Thymus (tissue), 11 donors: Measurements from ENCODE around the gene OR52I2. TPM values are rescaled to one million over a fixed set of nuclear protein-coding genes. Genes with fewer than 3 reads are reported as not detected.

Source experiments
- DNase-seq, 9 donors: peaks; one replicate each; pipeline ENCODE4 v3.0.0-alpha.2; 2013; ENCODE audit warnings: low spot score in 9 of 9, low read depth in 6 of 9, missing footprints in 1 of 9
- H3K27ac ChIP-seq, 2 donors: one replicate each; pipeline ENCODE4 v1.5.1; 2013; ENCODE audit warnings: control low read depth in 1 of 2, low read depth in 1 of 2, low read length in 1 of 2, mild to moderate bottlenecking in 1 of 2, moderate library complexity in 1 of 2
- H3K27me3 ChIP-seq, 2 donors: one replicate each; pipeline ENCODE4 v1.5.1; 2013; ENCODE audit warnings: low read length in 1 of 2; ENCODE audit not compliant: control insufficient read depth in 2 of 2, insufficient read depth in 1 of 2
- H3K36me3 ChIP-seq, 2 donors: one replicate each; pipeline ENCODE4 v1.5.1; 2013; ENCODE audit warnings: low read length in 1 of 2, mild to moderate bottlenecking in 1 of 2, moderate library complexity in 1 of 2; ENCODE audit not compliant: control insufficient read depth in 2 of 2, insufficient read depth in 2 of 2
- H3K4me1 ChIP-seq, 2 donors: one replicate each; pipeline ENCODE4 v1.5.1; 2013; ENCODE audit warnings: low read length in 2 of 2; ENCODE audit not compliant: control insufficient read depth in 2 of 2, insufficient read depth in 2 of 2
- H3K4me3 ChIP-seq, 2 donors: one replicate each; pipeline ENCODE4 v1.5.1; 2013; ENCODE audit warnings: low read length in 2 of 2, control low read depth in 1 of 2, mild to moderate bottlenecking in 1 of 2
- H3K9me3 ChIP-seq, 2 donors: one replicate each; pipeline ENCODE4 v1.5.1; 2013; ENCODE audit warnings: low read length in 1 of 2, mild to moderate bottlenecking in 1 of 2; ENCODE audit not compliant: control insufficient read depth in 2 of 2, insufficient read depth in 1 of 2
- WGBS: extraction: QIAGEN DNeasy Blood & Tissue Kit; methylation state at CpG from one replicate; pipeline ENCODE4 v1.1.7; 2013; 5-methylcytosine and 5-hydroxymethylcytosine counted together
- polyA plus RNA-seq: library from polyadenylated mRNA; stranded (reverse); fragments of 200-250 nt; gene quantifications from one replicate; pipeline ENCODE4 v1.2.3, GENCODE V29; 2013
- total RNA-seq: library from RNA; stranded (reverse); fragments of 120-200 nt; gene quantifications from one replicate; pipeline ENCODE4 v1.2.4, GENCODE V29; 2013
- donor health status: healthy.

OR52I2 gene
- total and polyA plus RNA-seq, 2 donors = 0.07 to 0.09 TPM

DNA sequence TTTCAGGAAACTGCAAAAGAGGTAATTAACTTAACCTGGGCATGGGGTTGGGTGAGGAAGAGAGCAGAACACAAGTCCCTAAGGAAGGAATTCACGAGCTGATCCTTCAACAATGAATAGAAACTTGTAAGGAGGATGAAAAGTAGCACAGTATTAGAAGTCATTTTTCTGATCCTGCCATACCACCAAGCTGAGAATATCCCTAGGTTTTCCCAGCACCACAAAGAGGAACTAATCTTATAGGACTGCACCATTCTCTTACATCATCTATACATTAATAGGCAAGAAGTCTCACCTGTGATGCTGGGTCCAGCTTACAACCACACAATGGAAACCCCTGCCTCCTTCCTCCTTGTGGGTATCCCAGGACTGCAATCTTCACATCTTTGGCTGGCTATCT lies 12.2 kb downstream of the OR52I2 start, which contains the start of gene OR52I1:
OR52I1 (plus strand) TSS at position 301 of the 400 bp plus-strand sequence; CDS start at position 301, 0 bp downstream.
- no peaks in the 10 kb centered on the region for H3K27me3 ChIP-seq
- 95% methylated on average over 1 of the region's 1 CpG for WGBS
- no peak within 1 kb of the TSS for H3K4me3 ChIP-seq
- peaks cover 0 to 2% of the 10 kb centered on the region in 2 donors for H3K36me3 ChIP-seq
- no peaks in the 10 kb centered on the region for H3K9me3 ChIP-seq
- H3K4me1 ChIP-seq = no peaks in the 10 kb centered on the region
- no peak within 1 kb of the TSS for H3K27ac ChIP-seq
- DNase-seq = no peak

DNA sequence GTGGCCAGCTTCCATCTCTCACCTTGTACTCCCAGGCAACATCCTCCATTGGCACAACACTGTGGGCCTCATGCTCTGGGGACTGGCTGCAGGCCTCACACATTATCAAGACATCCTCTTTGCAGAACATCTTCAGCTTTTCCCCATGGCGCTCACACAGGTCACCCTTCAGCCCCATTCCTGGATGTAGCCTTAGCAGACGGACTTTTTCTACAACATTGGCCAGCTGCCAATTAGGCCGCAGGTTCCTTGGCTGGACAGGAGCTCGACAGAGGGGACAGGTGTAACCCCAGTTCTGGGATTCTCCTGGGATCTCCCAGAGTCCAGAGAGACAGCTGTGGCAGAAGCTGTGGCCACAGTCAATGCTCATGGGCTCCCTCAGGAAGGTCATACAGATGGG lies 23.5 kb downstream of the OR52I2 start:
- no peak overlapping the region for H3K4me3 ChIP-seq
- no peaks in the 10 kb centered on the region for H3K9me3 ChIP-seq
- H3K27ac ChIP-seq = no peak overlapping the region
- 98% methylated on average over 4 of the region's 4 CpGs for WGBS
- peaks cover 21% of the 10 kb centered on the region in 2 donors for H3K36me3 ChIP-seq
- peaks cover 7 to 8% of the 10 kb centered on the region in 2 donors for H3K4me1 ChIP-seq
- H3K27me3 ChIP-seq = no peaks in the 10 kb centered on the region
- DNase-seq = no peak

DNA sequence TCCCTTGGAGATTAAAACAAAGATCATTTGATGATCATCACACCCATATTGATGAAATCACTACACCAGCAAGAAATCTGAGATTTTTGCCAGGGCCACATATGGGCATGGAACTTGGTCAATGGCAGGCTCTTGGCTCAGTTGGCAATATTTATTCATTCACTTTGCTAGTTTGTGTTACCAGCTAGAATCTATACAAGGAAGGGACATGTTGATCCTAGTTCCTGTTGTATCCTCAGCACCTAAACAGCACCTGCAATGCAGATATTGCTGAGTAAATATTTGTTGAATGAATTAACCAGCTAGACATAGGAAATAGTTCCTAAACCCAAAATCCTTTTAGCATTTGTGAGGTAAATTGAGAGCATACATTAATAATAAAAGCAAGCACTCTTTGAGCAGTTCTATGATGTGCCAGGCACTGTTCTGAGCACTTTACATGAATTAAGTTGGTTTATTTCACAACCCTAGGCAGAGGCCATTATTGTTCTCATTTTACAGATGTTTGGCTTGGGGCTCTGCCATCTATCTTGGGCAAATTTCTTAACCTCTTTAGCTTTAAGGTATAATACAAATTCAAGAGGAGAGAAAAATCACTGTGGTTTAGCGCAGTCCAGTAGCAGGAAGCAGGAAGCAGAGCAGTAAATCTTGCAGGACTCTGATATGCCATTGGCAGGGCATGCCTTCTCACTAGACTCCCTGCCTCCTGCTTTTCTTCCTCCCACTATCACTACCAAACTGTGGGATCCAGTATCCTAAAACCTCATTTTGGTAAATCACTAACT lies 24.9 kb downstream of the OR52I2 start:
- peaks cover 7 to 8% of the 10 kb centered on the region in 2 donors for H3K4me1 ChIP-seq
- H3K27ac ChIP-seq = no peak overlapping the region
- no peak overlapping the region for H3K4me3 ChIP-seq
- no peak for DNase-seq
- H3K36me3 ChIP-seq = peaks cover 10 to 11% of the 10 kb centered on the region in 2 donors
- H3K27me3 ChIP-seq = no peaks in the 10 kb centered on the region
- WGBS = 42% methylated on average over 1 of the region's 1 CpG
- no peaks in the 10 kb centered on the region for H3K9me3 ChIP-seq

DNA sequence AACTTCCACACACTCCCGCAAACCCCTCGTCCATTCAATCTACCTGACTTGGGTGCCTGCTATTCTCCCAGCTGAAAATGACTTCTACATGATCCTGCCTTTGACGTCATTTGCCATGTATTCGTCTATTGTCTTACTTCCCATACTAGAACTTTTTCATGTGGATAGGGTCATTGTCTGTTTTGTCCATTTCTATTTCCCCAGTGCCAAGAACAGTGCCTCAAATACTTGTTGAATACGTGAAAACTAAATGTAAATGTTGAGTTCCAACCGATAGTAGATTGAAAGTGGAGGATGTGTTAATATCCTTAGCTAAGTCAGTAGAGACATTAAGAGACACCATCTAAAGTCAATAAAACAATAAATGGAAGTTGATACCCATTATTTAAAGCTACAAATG lies 25.6 kb downstream of the OR52I2 start:
- Histone ChIP-seq H3K4me3 (peak overlapping the region; percentile 86 to 89), H3K4me1 (peaks cover 7 to 8% of the 10 kb centered on the region in 2 donors), H3K9me3 (no peaks in the 10 kb centered on the region), H3K27ac (no peak overlapping the region), H3K36me3 (peaks cover 3 to 6% of the 10 kb centered on the region in 2 donors), H3K27me3 (no peaks in the 10 kb centered on the region)
- peak in 1 of 9 donors; percentile 2 for DNase-seq
- 25% methylated on average over 6 of the region's 6 CpGs for WGBS

DNA sequence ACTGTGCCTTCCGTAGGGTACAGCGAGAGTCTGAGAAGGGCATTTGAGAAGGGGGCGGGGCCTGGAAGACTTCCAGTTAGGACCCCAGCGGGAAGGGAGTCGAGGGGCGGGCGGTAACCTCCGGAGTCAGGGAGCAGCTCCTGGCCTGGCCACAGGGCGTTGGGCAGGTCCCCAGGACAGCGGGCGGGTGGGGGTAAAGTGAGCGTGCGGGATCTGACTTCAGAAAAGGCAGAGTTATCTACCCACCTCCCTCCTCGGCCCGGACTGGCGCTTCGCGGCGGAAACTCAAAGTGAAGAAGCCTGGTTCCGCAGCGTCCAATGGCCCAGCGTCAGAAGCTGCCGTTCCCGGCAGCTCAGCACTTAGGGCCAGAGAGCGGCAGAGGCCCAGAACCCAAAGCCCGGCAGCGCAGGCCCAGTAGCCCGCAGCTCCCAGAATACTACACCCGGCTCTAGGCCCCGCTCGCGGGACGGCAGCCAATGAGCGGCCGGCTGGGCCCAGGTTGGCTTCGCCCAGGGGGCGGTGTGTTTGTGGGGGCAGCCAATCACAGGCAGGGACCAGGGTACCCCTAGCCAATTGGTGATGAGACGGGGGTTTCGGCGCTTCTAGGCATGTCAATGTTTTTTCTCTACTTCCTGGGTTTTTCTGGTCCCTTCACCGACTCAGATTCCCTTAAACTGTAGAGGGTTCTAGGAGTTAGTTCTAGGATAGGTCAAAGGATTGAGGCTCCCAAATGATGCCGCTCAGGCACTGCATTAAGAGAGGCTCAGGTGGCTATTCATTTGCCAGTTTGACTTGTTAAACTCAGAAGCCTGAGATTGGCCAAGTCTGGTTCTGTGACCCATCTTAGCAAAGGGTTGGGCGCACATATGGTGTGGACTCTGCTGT lies 26.5 kb downstream of the OR52I2 start, which contains the start of gene TRIM68:
TRIM68 (minus strand) TSS at position 451 of the 886 bp plus-strand sequence. CDS start 2,727 bp downstream, outside the sequence.
- DNase-seq = peak; percentile 77 to 96 (median 87)
- no peaks in the 10 kb centered on the region for H3K27me3 ChIP-seq
- peaks cover 0 to 5% of the 10 kb centered on the region in 2 donors for H3K36me3 ChIP-seq
- H3K4me1 ChIP-seq = peaks cover 7 to 8% of the 10 kb centered on the region in 2 donors
- peak within 1 kb of the TSS; percentile 86 to 89 for H3K4me3 ChIP-seq
- no peaks in the 10 kb centered on the region for H3K9me3 ChIP-seq
- peak within 1 kb of the TSS; percentile 77 to 82 for H3K27ac ChIP-seq
- WGBS = 4% methylated on average over 43 of the region's 43 CpGs

DNA sequence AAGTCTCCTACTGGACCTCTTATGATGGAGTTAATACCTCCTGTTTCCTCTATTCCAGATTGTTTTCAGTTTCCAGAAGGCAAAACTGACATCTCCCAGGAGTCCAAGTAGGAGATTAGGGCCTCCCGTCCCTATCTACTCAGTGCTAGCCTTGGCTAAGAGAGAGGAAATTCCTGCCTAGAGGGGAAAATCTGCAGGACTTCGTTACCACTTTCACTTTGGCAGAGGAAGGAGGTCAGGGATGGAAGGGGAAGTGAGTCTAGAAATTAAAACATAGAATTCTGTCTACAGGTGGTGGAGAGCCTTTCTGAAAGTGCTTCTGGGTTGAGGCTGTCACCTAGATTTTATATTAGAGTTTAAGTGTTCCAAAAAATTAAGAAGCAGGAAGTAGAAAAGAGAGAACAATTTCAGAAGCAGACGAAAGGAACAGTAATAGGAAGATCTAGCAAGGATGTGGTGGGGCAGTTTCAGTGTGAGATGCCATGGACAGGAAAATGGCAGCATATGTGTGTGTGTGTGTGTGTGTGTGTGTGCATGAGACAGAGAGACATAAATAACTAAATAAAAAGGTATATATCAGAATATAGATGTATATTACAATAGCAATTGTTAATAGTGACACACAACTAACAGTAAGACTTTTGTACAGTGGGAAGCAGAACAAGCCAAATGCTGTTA lies 28.9 kb downstream of the OR52I2 start:
- Histone ChIP-seq H3K27me3 (no peaks in the 10 kb centered on the region), H3K4me3 (no peak overlapping the region), H3K9me3 (no peaks in the 10 kb centered on the region), H3K36me3 (no peaks in the 10 kb centered on the region), H3K4me1 (peaks cover 7 to 8% of the 10 kb centered on the region in 2 donors), H3K27ac (no peak overlapping the region)
- 48% methylated on average over 3 of the region's 3 CpGs for WGBS
- no peak for DNase-seq

DNA sequence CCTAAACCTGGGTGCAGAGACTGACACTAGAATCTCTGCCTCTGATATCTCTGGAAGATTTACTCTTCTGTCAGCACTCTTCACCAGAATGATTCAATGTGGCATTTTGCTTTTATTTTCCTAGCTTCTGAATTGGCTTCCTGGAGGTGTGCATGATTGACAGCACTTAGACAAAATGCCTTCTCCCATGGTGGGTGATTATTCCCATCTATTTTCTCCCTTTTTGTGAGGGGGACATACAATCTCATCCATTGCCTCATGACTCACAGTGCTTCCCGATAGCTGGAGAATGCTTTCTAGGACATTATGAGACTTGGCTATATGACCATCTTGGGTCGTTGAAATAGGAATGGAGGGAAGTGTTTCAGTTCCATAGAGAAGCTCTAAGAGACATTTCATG lies 30.4 kb downstream of the OR52I2 start:
- WGBS = 96% methylated on average over 2 of the region's 2 CpGs
- Histone ChIP-seq H3K4me3 (no peak overlapping the region), H3K27ac (no peak overlapping the region), H3K27me3 (no peaks in the 10 kb centered on the region), H3K9me3 (no peaks in the 10 kb centered on the region), H3K4me1 (peaks cover 2 to 5% of the 10 kb centered on the region in 2 donors), H3K36me3 (no peaks in the 10 kb centered on the region)
- no peak for DNase-seq

DNA sequence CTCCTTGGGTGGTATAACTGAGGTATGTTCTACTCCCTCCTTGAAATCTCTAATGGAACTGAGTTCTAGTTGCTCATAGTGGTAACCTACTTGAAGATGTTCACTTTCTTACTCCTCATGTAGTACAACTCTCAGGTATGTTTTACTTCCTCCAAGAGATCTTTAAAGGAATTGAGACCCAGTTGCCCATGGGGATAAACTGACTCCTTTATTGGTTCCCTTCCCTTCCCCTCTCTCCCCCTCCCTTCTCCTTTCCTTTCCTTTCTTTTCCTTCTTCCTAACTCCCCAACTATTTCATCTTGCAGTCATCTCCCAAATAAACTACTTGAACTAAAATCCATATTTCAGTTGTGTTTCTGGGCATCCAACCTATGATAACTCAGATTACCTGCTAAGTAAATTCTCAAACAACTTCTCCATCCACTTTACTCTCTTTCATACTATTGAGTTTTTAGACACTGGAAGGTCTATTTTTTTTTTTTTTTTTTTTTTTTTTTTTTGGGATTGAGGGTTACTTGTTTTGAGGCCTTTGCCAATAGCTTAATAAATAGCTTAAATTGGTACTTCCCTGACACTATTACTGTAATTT lies 34.4 kb downstream of the OR52I2 start:
- DNase-seq = no peak
- Histone ChIP-seq H3K9me3 (no peaks in the 10 kb centered on the region), H3K36me3 (no peaks in the 10 kb centered on the region), H3K4me3 (no peak overlapping the region), H3K27ac (no peak overlapping the region), H3K27me3 (no peaks in the 10 kb centered on the region), H3K4me1 (no peaks in the 10 kb centered on the region)
